Renal pelvis (tissue), 4 donors: Measurements from ENCODE around the gene CYYR1. TPM values are rescaled to one million over a fixed set of nuclear protein-coding genes. Genes with fewer than 3 reads are reported as not detected.
"Not testable (repeated sequence)": the region's sequence is repeated elsewhere in the genome, so short reads cannot be mapped to it uniquely, and the experiment has no call there.

Experiments used
- DNase-seq: peaks from one replicate; pipeline ENCODE4 v3.0.0-alpha.2; 2013
- polyA plus RNA-seq, 3 donors: library from polyadenylated mRNA; unstranded; fragments of 120-200 nt; gene quantifications; one replicate each; pipeline ENCODE4 v1.2.1, GENCODE V29; 2013; ENCODE audit not compliant: insufficient read length in 3 of 3

The CYYR1 gene
- polyA plus RNA-seq, 3 donors = 48.2 to 54.7 (median 49.4) TPM

DNA sequence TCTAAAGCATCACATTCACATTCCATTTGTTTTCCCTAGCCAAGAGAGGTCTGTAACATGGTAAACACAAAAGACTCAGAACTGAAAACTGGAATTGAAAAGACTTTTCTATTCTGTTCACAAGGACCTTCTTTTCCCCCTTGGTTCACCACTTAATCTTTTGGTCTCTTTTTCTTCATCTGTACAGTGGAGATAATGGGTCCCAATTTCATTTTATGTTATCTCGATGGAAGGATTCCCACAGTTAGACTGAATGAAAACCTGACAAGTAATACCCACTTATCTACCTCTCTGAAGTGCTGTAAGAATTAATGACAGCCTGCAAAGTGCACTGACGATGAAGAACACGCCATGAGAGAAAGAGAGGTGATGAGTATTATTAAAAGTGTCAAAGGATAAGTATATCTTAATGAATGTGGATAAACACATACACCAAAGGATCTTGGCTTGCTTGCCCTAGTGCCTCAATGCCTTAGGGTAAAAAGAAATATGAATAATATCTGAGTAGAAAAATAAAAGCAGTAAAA, 71.5 kb downstream of the CYYR1 start:
- no peak for DNase-seq

DNA sequence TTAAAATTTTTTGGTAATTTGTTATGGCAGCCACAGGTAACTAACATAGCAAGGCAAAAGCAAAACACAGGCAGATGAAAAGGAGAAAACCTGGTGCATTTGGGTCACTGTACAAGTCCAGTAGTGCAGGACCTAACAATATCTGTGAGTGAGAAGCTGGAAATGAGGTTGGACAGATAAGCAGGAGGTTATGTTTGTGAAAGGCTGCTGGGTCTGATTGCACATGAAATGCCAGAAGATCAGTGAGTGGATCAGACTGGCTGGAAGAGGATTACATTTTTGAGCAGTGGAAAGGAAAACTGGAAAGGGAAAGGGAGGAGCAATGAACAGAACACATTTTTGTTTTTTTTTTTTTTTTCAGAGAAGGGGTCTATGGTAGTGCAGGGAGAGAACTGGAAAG, 73.6 kb downstream of the CYYR1 start:
- no peak for DNase-seq

DNA sequence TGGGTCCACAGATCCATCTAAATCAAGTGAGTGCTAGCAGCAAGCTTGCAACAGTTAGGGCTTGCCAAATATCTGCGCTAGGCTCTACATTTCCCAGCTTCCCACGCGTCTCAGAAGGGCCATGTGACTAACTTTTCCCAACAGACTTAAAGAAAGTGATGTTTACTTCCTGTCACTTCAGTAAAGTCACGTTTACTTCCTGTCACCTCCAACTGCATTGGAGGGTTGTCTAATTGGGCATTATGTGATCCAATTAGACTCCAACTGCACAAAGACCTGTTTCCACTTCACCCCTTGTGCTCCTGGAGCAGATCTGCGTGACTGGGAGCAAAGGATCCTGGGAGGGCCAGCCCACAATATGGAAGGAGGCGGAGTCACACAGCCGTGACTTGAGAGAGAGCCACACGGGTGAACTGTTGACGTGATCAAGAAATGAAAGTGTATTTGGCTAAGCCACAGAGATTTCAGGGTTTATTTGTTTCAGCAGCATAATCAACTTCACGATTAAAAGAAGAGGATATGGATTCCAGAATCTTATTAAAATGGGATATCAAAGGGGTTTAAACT, 77.7 kb downstream of the CYYR1 start:
- no peak for DNase-seq

GRCh38 chr21:26491663-26492062, 81.4 kb downstream of the CYYR1 start:
- no peak for DNase-seq

DNA sequence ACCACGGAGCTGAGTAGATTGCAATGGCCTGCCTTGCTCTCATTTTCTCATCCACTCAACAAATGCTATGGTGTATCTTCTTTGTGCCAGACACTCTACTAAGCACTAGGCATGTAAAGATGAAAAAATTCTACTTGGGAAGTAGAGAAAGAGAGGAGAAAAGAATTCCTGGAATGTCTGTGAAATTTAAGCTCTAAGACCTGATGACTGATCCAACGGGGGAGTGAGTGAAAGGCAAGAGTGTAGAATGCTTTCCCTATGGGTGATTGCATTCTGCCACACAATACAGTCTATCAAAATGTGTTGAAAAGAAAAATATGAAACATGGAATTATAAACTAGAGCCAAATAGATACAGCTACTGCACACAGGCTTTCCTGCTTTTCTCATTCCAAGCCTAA, 82.3 kb downstream of the CYYR1 start:
- peak; percentile 60 for DNase-seq

DNA sequence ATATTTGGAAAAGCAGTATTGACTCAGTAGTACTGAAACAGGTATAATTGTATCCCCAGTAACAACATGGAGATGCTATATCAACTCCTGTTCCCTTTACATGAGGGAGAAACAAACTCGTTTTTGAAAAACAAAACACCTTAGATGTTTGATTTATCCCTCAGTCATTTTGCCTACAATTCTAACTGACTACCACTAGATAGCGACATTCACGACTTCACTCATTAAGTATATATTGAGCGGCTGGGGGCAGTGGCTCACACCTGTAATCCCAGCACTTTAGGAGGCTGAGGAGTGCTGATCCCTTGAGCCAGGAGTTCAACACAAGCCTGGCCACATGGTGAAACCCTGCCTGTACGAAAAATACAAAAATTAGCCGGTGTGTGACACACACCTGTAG, 83.3 kb downstream of the CYYR1 start:
- no peak for DNase-seq

DNA sequence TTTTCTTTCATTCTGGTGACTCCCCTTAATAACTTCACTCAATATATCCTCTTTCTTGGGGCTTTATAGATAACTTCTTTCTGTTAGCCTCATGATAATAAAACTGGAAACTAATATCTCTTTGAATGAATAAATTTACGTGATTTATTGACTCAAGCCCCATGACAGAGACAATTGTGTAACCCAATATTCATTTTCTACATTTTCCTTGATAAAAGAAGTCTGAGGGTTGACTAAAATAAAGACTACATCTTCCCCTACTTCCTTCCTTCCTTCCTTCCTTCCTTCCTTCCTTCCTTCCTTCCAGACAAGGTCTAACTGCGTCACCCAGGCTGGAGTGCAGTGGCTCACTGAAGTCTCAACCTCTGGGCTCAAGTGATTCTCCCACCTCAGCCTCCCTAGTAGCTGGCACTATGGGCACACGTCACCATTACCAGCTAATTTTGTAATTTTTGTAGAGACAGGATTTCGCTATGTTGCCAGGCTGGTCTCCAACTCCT, 85.1 kb downstream of the CYYR1 start:
- no peak for DNase-seq

DNA sequence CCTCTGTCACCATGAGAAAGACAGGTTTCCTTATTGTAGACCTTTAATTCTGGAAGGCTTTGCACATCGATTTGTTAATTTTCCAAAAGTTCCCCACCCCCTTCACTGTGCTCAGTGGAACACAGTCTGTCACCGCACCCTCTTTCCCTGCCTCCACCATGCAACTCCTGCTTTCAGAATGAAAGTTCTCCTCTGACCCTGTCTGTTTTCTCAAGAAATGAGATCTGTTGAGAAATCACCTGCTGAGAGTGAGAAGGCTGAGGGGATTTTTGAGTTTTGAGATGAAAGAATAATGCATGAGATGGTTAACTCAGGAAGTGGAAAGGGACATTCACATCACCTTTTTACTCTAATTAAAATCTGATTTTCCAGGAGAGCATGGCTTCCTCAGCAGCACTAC, 99.6 kb downstream of the CYYR1 start:
- DNase-seq = no peak

- no peak for DNase-seq
Measured at GRCh38 chr21:26471099-26471471, 102.0 kb downstream of the CYYR1 start.

DNA sequence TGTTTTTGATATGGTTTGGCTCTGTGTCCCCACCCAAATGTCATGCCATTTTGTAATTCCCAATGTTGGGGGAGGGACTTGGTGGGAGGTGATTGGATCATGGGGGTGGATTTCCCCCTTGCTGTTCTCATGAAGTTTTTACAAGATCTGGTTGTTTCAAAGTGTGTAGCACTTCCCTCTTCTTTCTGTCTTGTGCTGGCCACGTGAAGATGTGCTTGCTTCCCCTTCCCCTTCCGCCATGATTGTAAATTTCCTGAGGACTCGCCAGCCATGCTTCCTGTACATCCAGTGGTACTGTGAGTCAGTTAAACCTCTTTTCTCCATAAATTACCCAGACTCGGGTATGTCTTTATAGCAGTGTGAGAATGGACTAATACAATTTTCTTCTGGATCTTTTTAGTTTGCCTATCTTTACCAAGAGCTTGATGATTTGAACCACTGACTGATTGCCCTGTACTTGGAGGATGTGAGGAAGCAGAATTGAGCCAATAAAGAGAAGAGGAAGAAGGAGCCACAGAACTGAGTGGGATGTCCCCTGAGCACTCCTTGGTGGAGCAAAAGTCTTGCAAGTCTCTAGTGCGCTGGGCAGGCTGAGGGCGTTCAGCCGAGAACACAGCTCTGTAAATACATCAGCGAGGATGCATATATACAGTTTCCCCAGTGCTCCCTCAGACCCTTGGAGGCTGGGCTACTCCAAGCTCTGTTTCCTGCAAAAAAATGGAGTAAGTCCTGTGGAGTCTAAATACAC, 102.6 kb downstream of the CYYR1 start:
- no peak for DNase-seq

DNA sequence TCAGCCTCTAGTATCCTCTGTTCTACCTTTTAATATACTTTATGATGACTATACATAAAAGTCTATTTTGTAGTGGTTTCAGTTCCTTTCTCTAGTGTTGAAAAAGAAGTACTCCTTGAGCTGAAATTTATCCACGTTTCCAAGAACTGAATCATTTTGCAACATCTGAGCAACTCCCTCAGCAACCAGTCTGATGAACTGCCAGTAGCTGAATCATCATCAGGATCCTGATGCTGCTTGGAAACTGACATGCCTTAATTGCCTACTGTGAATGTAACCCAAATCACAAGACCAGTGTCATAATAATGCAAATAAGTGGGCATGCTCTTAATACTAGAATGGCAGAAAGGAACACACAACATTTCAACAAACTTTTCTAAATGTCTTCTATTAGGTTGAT, 103.3 kb downstream of the CYYR1 start:
- no peak for DNase-seq

DNA sequence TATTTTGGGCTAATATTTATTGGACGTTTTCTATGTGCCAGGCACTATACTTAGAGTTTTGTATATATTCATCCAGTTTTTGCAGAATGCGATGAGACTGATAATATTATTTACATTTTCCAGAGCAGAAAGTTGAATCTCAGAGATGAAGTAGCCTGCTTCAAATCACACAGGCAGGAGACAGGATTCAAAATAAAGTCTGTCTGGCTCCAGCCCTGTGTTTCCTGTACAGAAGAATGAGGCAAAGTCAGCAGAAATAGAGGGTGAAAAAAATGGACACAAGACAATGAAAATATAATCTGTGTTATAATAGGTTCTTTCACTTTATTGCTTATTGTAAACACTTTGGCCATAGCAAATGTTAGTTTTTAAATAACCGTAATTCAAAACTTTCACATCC, 107.2 kb downstream of the CYYR1 start:
- no peak for DNase-seq

DNA sequence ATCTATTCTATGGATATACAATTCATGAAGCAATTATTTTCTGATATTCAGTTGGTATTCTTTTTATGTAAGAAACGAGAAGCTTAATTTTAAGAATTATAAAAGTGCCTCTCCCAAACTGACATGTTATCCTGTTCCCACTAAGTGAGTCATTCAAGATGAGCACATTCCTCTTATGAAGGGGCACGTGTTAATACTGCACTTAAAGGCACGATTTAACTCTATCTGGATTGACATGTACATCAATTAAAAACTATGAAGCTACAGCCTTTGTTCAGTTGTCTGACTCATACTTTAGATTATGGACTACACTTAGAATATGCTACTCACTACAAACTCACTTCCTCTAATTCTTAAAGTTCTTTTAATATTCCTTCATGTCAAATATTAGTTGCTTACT, 111.6 kb downstream of the CYYR1 start:
- no peak for DNase-seq

GRCh38 chr21:26460621-26461020, 112.5 kb downstream of the CYYR1 start:
- DNase-seq = no peak

DNA sequence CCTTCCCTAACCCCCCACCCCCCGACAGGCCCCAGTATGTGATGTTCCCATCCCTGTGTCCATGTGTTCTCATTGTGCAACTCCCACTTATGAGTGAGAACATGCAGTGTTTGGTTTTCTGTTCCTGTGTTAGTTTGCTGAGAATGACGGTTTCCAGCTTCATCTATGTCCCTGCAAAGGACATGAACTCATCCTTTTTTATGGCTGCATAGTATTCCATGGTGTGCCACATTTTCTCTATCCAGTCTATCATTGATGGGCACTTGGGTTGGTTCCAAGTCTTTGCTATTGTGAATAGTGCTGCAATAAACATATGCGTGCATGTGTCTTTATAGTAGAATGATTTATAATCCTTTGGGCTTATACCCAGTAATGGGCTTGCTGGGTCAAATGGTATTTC, 114.2 kb downstream of the CYYR1 start:
- DNase-seq = not testable (repeated sequence)

- no peak for DNase-seq
Measured at GRCh38 chr21:26457817-26458216, 115.3 kb downstream of the CYYR1 start.

GRCh38 chr21:26453267-26453666, 119.8 kb downstream of the CYYR1 start:
- no peak for DNase-seq

DNA sequence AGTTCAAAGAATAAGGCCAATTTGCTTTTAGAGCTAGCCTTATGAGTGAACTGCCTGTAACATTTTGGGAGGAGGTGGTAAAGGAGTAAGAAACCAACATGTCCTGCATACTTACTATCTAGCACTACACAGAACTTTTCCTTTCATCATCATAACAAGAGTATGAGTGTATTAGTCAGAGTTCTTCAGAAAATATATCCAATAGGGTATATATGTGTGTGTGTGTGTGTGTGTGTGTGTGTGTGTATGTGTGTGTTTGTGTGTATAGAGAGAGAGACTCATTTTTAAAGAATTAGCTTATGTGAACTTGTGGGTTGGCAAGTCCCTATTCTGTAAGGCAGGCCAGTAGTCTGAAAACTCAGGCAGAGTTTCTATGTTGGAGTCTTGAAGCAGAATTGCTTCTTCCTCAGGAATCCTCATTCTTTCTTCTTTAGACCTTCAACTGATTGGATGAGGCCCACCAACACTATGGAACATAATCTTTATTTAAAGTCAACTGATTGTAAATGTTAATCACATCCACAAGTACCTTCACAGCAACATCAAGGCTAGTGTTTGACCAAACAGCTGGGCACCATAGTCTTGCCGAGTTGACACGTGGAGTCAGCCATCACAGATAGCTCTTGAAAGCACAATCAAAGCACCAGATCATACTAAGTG, 121.9 kb downstream of the CYYR1 start:
- DNase-seq = no peak

DNA sequence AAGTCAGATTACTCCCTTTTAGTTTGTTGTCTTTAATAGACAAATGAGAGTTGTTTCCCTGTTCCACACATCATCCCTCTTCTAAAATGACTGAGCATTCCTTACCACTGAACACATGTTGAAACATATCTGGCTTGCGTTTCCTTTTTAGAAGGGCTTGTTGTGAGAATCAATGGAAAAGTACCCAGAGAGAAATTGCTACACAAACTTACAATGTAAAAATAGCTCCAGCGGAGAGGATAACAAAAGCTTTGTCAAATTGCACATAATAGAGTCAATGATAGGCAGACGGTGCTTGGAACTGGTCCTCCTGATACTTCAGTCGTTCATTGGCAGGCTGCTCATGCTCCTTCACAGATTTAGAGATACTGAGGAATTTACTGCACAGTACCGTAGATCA, 123.9 kb downstream of the CYYR1 start:
- DNase-seq = no peak

DNA sequence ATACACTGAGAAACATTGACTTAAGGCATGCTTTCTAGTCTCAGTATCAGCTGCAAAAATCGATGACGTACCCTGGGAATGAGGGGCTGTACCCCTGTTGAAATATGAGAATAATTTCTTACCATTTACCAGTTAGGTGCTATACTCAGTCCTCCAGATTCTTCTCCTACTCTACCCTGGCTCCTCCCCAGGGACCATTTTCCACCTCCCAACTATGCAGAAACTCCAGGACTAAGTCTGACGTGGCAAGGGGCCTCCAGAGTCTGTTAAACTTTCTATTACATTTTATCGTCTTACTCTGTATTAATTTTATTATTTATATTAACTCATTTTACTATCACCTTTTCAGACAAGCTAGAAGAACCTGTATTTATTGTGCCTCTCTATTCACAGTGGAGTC, 124.3 kb downstream of the CYYR1 start:
- DNase-seq = no peak

DNA sequence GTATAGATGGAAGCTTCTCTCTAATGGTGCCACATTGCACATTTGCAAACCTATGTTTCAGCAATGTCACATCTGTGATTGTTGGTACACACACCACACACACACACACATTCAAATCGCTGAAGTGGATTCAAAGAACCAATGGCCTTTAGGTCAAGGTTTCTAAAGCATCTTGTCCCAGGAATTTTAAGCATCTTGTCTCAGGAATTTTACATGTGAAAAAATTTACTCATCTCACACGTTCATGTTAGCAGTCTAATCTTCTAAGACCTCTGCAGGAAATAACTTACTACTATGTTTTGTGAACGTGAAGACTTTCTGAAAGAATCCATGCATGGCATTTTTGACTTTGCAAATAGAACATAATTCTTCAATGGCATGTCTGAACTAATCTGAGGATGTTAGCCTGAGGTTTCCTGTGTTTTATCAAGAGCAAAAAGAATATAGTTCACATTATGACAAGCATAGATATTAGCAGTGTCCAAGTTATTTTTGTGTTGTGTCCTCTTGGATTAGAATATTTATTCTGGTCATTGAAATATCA, 125.1 kb downstream of the CYYR1 start:
- no peak for DNase-seq

DNA sequence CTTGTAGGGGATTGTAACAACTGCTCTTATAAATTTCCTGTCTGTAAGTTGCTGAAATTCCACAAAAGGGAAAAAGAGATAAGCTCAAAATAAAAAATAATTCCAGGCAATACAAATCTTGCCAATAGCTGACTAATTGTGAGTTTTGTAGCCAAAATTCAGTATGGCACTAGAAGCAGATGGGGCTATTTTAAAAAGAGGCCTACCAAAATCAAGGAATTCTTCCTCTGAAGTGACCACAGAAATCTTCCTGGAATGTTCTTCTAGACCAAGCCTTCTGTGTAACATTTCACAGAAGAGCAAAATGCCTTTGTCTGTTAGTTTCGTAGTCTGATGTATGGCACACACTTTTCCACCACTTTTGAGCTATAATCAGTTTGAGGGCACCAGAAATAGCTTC, 127.6 kb downstream of the CYYR1 start:
- DNase-seq = no peak

GRCh38 chr21:26444646-26445045, 128.4 kb downstream of the CYYR1 start:
- no peak for DNase-seq
